ENCODE data around the gene NCS1. TPM values are rescaled to one million over a fixed set of nuclear protein-coding genes. Genes with fewer than 3 reads are reported as not detected.

Gene NCS1
- total RNA-seq, 1 experiment from 2014 or later, result 18.2 TPM

GRCh38 chr9:130180516-130180915 is 8.3 kb downstream of the NCS1 start:
- H3K27me3 Mint-ChIP-seq (ENCODE audit: insufficient read depth, unreplicated experiment), result no peaks in the 10 kb centered on the region
- no peaks in the 10 kb centered on the region for H3K9me3 ChIP-seq
- H3K4me1 ChIP-seq, result peaks cover 12% of the 10 kb centered on the region
- BruUV-seq (replicated peaks), result no TSS peak
- H3K36me3 Mint-ChIP-seq (ENCODE audit: insufficient read depth, unreplicated experiment), result no peaks in the 10 kb centered on the region
- CTCF ChIA-PET, result no interaction called here
- H3K36me3 ChIP-seq (ENCODE audit: control insufficient read depth, insufficient read depth, low read length), result no peaks in the 10 kb centered on the region; the same call in 1 of the 2 replicates
- no peaks in the 10 kb centered on the region for H3K9me3 Mint-ChIP-seq (ENCODE audit: unreplicated experiment)
- DNase-seq, result no peak
- peaks cover 12% of the 10 kb centered on the region for H3K4me1 Mint-ChIP-seq (ENCODE audit: low read depth, unreplicated experiment)
- TF ChIP-seq CTCF (IDR thresholded peaks at IDR 0.05; ENCODE audit: insufficient read depth in 1 of 2, low read depth in 1 of 2, low read length in 1 of 2, severe bottlenecking in 1 of 2, unreplicated experiment in 1 of 2), result no peak
- no peak overlapping the region for H3K4me3 ChIP-seq (ENCODE audit: low read depth, low read length)
- no peaks in the 10 kb centered on the region for H3K27me3 ChIP-seq (replicated peaks; ENCODE audit: control insufficient read depth, insufficient read depth, low read length)
- no peak overlapping the region for H3K4me3 Mint-ChIP-seq (ENCODE audit: unreplicated experiment)
- intact Hi-C loops (cut with micrococcal nuclease; ENCODE audit: unreplicated experiment), result no loop called here
- no peak overlapping the region for H3K27ac Mint-ChIP-seq (ENCODE audit: unreplicated experiment)
- POLR2A ChIA-PET, result no interaction called here

GRCh38 chr9:130181678-130182380 is 9.6 kb downstream of the NCS1 start:
- DNase-seq, result no peak
- Mint-ChIP-seq H3K27ac (ENCODE audit: unreplicated experiment) (no peak overlapping the region), H3K36me3 (ENCODE audit: insufficient read depth, unreplicated experiment) (no peaks in the 10 kb centered on the region), H3K4me1 (ENCODE audit: low read depth, unreplicated experiment) (peaks cover 17% of the 10 kb centered on the region), H3K9me3 (ENCODE audit: unreplicated experiment) (no peaks in the 10 kb centered on the region), H3K4me3 (ENCODE audit: unreplicated experiment) (no peak overlapping the region), H3K27me3 (ENCODE audit: insufficient read depth, unreplicated experiment) (no peaks in the 10 kb centered on the region)
- H3K9me3 ChIP-seq, result no peaks in the 10 kb centered on the region
- ChIA-PET POLR2A (no interaction called here), CTCF (interaction anchor here (0.5 kb wide), 1 partner anchor 20 kb away, joined by 4 read pairs; no protein-coding TSS in a partner anchor)
- intact Hi-C loops (cut with micrococcal nuclease; ENCODE audit: unreplicated experiment), result no loop called here
- no peaks in the 10 kb centered on the region for H3K27me3 ChIP-seq (replicated peaks; ENCODE audit: control insufficient read depth, insufficient read depth, low read length)
- H3K4me1 ChIP-seq, result peaks cover 15% of the 10 kb centered on the region
- BruUV-seq (replicated peaks), result no TSS peak
- TF ChIP-seq CTCF (IDR thresholded peaks at IDR 0.05; ENCODE audit: insufficient read depth in 1 of 2, low read depth in 1 of 2, low read length in 1 of 2, severe bottlenecking in 1 of 2, unreplicated experiment in 1 of 2), result no peak
- no peaks in the 10 kb centered on the region; the same call in 1 of the 2 replicates for H3K36me3 ChIP-seq (ENCODE audit: control insufficient read depth, insufficient read depth, low read length)
- no peak overlapping the region for H3K4me3 ChIP-seq (ENCODE audit: low read depth, low read length)

GRCh38 chr9:130182381-130182909 is 10.2 kb downstream of the NCS1 start:
- Mint-ChIP-seq H3K36me3 (ENCODE audit: insufficient read depth, unreplicated experiment) (no peaks in the 10 kb centered on the region), H3K9me3 (ENCODE audit: unreplicated experiment) (no peaks in the 10 kb centered on the region), H3K4me3 (ENCODE audit: unreplicated experiment) (no peak overlapping the region), H3K27ac (ENCODE audit: unreplicated experiment) (peak overlapping the region; percentile 36), H3K4me1 (ENCODE audit: low read depth, unreplicated experiment) (peaks cover 20% of the 10 kb centered on the region), H3K27me3 (ENCODE audit: insufficient read depth, unreplicated experiment) (no peaks in the 10 kb centered on the region)
- Histone ChIP-seq H3K27me3 (replicated peaks; ENCODE audit: control insufficient read depth, insufficient read depth, low read length) (no peaks in the 10 kb centered on the region), H3K9me3 (no peaks in the 10 kb centered on the region), H3K4me1 (peaks cover 21% of the 10 kb centered on the region), H3K36me3 (ENCODE audit: control insufficient read depth, insufficient read depth, low read length) (no peaks in the 10 kb centered on the region; the same call in 1 of the 2 replicates), H3K4me3 (ENCODE audit: low read depth, low read length) (no peak overlapping the region)
- no TSS peak for BruUV-seq (replicated peaks)
- CTCF ChIA-PET, result interaction anchor here (0.8 kb wide), 1 partner anchor 141 kb away, joined by 3 read pairs; no protein-coding TSS in a partner anchor
- POLR2A ChIA-PET, result no interaction called here
- TF ChIP-seq CTCF (IDR thresholded peaks at IDR 0.05; ENCODE audit: insufficient read depth in 1 of 2, low read depth in 1 of 2, low read length in 1 of 2, severe bottlenecking in 1 of 2, unreplicated experiment in 1 of 2), result no peak
- DNase-seq, result no peak
- intact Hi-C loops (cut with micrococcal nuclease; ENCODE audit: unreplicated experiment), result no loop called here

All from Caco-2 (cell line).